CD14-positive monocyte (primary cell): ENCODE data around the gene PFN1. TPM values are rescaled to one million over a fixed set of nuclear protein-coding genes. Genes with fewer than 3 reads are reported as not detected.
A peak's percentile ranks its signal among the peaks of the same experiment; 100 is the strongest.

Experiments
- DNase-seq, 3 donors: peaks; one replicate each; pipeline ENCODE4 v3.0.0-alpha.2; 2011 to 2022
- H2AFZ ChIP-seq: 2 replicates; pipeline ENCODE4 v1.6.0; 2012; ENCODE audit warnings: mild to moderate bottlenecking, low read depth, low read length, inconsistent platforms; ENCODE audit not compliant: insufficient read depth, poor library complexity, severe bottlenecking
- H3K27ac ChIP-seq, 2 donors: 1 replicate in 1 of 2; 2 replicates in 1 of 2; pipeline ENCODE4 v1.5.1; 2012 to 2013; ENCODE audit warnings: low read length in 2 of 2, control low read depth in 1 of 2, inconsistent platforms in 1 of 2, low read depth in 1 of 2, mild to moderate bottlenecking in 1 of 2
- H3K27me3 ChIP-seq, 2 donors: one replicate each; pipeline versions ENCODE4 v1.6.0 to v1.6.1; 2011 to 2013; ENCODE audit warnings: low read length in 2 of 2; ENCODE audit not compliant: control insufficient read depth in 2 of 2, insufficient read depth in 2 of 2
- H3K36me3 ChIP-seq, 2 donors: replicated peaks in 1 of 2; 1 replicate in 1 of 2; 2 replicates in 1 of 2; pipeline versions ENCODE4 v1.5.1 to v1.6.1; 2012 to 2013; ENCODE audit warnings: low read length in 2 of 2, control low read depth in 1 of 2, inconsistent platforms in 1 of 2, mild to moderate bottlenecking in 1 of 2; ENCODE audit not compliant: insufficient read depth in 2 of 2, control insufficient read depth in 1 of 2
- H3K4me1 ChIP-seq, 2 donors: 1 replicate in 1 of 2; 2 replicates in 1 of 2; pipeline versions ENCODE4 v1.5.1 to v1.6.1; 2012 to 2013; ENCODE audit warnings: low read length in 2 of 2, control low read depth in 1 of 2, inconsistent platforms in 1 of 2, mild to moderate bottlenecking in 1 of 2, moderate library complexity in 1 of 2; ENCODE audit not compliant: insufficient read depth in 2 of 2, control insufficient read depth in 1 of 2
- H3K4me2 ChIP-seq: replicated peaks from 2 replicates; pipeline ENCODE3; 2012; ENCODE audit warnings: low read length, moderate library complexity, mild to moderate bottlenecking; ENCODE audit not compliant: poor library complexity, severe bottlenecking; ENCODE audit errors: extremely low read depth
- H3K4me3 ChIP-seq, 3 experiments: fragments of 200-600 bp in 1 of 3; sonication (generic) in 1 of 3; replicated peaks in 1 of 3; 1 replicate in 2 of 3; 2 replicates in 1 of 3; pipeline ENCODE4 v1.5.1; 2011 to 2013; ENCODE audit warnings: low read length in 3 of 3, mild to moderate bottlenecking in 3 of 3, control low read depth in 2 of 3, low read depth in 2 of 3, inconsistent platforms in 1 of 3, moderate library complexity in 1 of 3
- H3K79me2 ChIP-seq: 2 replicates; pipeline ENCODE4 v1.6.0; 2012; ENCODE audit warnings: mild to moderate bottlenecking, control low read depth, inconsistent platforms, low read length, moderate library complexity; ENCODE audit not compliant: insufficient read depth
- H3K9ac ChIP-seq: 2 replicates; pipeline ENCODE4 v1.6.0; 2017; ENCODE audit warnings: low read length, mild to moderate bottlenecking; ENCODE audit not compliant: insufficient read depth, poor library complexity, severe bottlenecking
- H3K9me3 ChIP-seq, 2 donors: replicated peaks in 1 of 2; 1 replicate in 1 of 2; 2 replicates in 1 of 2; pipeline versions ENCODE4 v1.5.1 to v1.6.1; 2012 to 2013; ENCODE audit warnings: low read length in 2 of 2, control low read depth in 1 of 2; ENCODE audit not compliant: control insufficient read depth in 1 of 2, insufficient read depth in 1 of 2
- H4K20me1 ChIP-seq: 2 replicates; pipeline ENCODE4 v1.6.0; 2012; ENCODE audit warnings: mild to moderate bottlenecking, low read length, control low read depth, moderate library complexity; ENCODE audit not compliant: insufficient read depth
- H3K27ac Mint-ChIP-seq, 7 donors: one replicate each; pipeline ENCODE4 v1.8.0; 2020; ENCODE audit warnings: mild to moderate bottlenecking in 7 of 7, mixed read lengths in 7 of 7, moderate library complexity in 6 of 7, inconsistent platforms in 2 of 7
- H3K27me3 Mint-ChIP-seq, 3 donors: one replicate each; pipeline ENCODE4 v1.8.0; 2021 to 2022; ENCODE audit warnings: low read depth in 3 of 3, mild to moderate bottlenecking in 3 of 3, mixed read lengths in 3 of 3, moderate library complexity in 3 of 3, inconsistent platforms in 1 of 3
- H3K36me3 Mint-ChIP-seq, 2 donors: one replicate each; pipeline ENCODE4 v1.8.0; 2020; ENCODE audit warnings: mixed read lengths in 2 of 2, inconsistent platforms in 1 of 2, mild to moderate bottlenecking in 1 of 2
- H3K4me1 Mint-ChIP-seq: one replicate; pipeline ENCODE4 v1.8.0; 2020; ENCODE audit warnings: mild to moderate bottlenecking, mixed read lengths
- H3K4me3 Mint-ChIP-seq, 2 donors: one replicate each; pipeline ENCODE4 v1.8.0; 2020; ENCODE audit warnings: mild to moderate bottlenecking in 2 of 2, mixed read lengths in 2 of 2, moderate library complexity in 1 of 2
- H3K9me3 Mint-ChIP-seq, 7 donors: one replicate each; pipeline ENCODE4 v1.8.0; 2020 to 2022; ENCODE audit warnings: mixed read lengths in 7 of 7, mild to moderate bottlenecking in 6 of 7, moderate library complexity in 6 of 7, inconsistent platforms in 2 of 7
- CTCF ChIP-seq: fragments of 200-600 bp; IDR thresholded peaks from one replicate; pipeline ENCODE4 v1.8.0; 2022; ENCODE audit warnings: antibody characterized with exemption, mild to moderate bottlenecking
- WGBS: methylation state at CpG from one replicate; pipeline ENCODE4 v1.1.5; 2013; ENCODE audit warnings: missing lambda C conversion rate; ENCODE audit not compliant: insufficient coverage; 5-methylcytosine and 5-hydroxymethylcytosine counted together
- intact Hi-C, 2 donors: fragments of 100-400 bp; cut with micrococcal nuclease; formaldehyde crosslinking; loops; one replicate each; pipeline versions ENCODE4 v1.15.0 to v1.15.1; 2023
- polyA plus RNA-seq, 3 donors: library from polyadenylated mRNA; depleted of rRNA in 1 of 3; unstranded in 2 of 3; stranded (reverse) in 1 of 3; fragments of 300-500 nt in 2 of 3; fragments of >200 nt in 1 of 3; fragmentation: Illumina TruSeq in 2 of 3; gene quantifications; 1 replicate in 2 of 3; 2 replicates in 1 of 3; pipeline ENCODE4 v1.2.3, GENCODE V29; 2012 to 2021

PFN1 gene
- polyA plus RNA-seq, 3 donors: 842 to 1,613 (median 1,582) TPM

- Histone ChIP-seq H3K36me3 (peaks cover 42 to 44% of the 10 kb centered on the region in 2 donors), H3K4me3 (peak overlapping the region in 1 of 3 experiments; percentile 83), H2AFZ (no peak overlapping the region), H4K20me1 (no peaks in the 10 kb centered on the region), H3K4me2 (peak overlapping the region; percentile 89), H3K27me3 (peaks cover 0 to 26% of the 10 kb centered on the region in 2 donors), H3K4me1 (peaks cover 45 to 49% of the 10 kb centered on the region in 2 donors), H3K9ac (peak overlapping the region; percentile 65), H3K27ac (no peak overlapping the region), H3K9me3 (no peaks in the 10 kb centered on the region), H3K79me2 (no peaks in the 10 kb centered on the region)
- Mint-ChIP-seq H3K9me3 (peaks cover 0 to 12% (median 4%) of the 10 kb centered on the region in 7 donors), H3K36me3 (peaks cover 49 to 50% of the 10 kb centered on the region in 2 donors), H3K4me1 (peaks cover 41% of the 10 kb centered on the region), H3K4me3 (peak overlapping the region; percentile 78 to 91), H3K27ac (peak overlapping the region in 6 of 7 donors; percentile 46 to 92 (median 80)), H3K27me3 (peaks cover 40 to 52% (median 43%) of the 10 kb centered on the region in 3 donors)
- WGBS: 89% methylated on average over 2 of the region's 8 CpGs
- no peak for TF ChIP-seq CTCF
- peak in 1 of 3 donors; percentile 4 for DNase-seq
- intact Hi-C loops: no loop called here
These were observed 50.0 kb downstream of the PFN1 start for GRCh38 chr17:4898351-4898750.

- no CpG with 5 or more reads among the region's 5 CpGs for WGBS
These were observed 50.5 kb downstream of the PFN1 start for GRCh38 chr17:4897785-4898184.

More at GRCh38 chr17:4897785-4898184, 50.5 kb downstream of the PFN1 start:
- Mint-ChIP-seq H3K4me1 (peaks cover 36% of the 10 kb centered on the region), H3K9me3 (peaks cover 0 to 12% (median 4%) of the 10 kb centered on the region in 7 donors), H3K4me3 (peak overlapping the region in 1 of 2 donors; percentile 91), H3K27ac (peak overlapping the region in 3 of 7 donors; percentile 20 to 92 (median 84)), H3K27me3 (peaks cover 35 to 48% (median 39%) of the 10 kb centered on the region in 3 donors), H3K36me3 (peaks cover 55 to 56% of the 10 kb centered on the region in 2 donors)
- Histone ChIP-seq H3K27me3 (peaks cover 0 to 26% of the 10 kb centered on the region in 2 donors), H3K79me2 (no peaks in the 10 kb centered on the region), H3K9ac (no peak overlapping the region), H3K36me3 (peaks cover 48 to 50% of the 10 kb centered on the region in 2 donors), H3K4me2 (no peak overlapping the region), H3K9me3 (no peaks in the 10 kb centered on the region), H3K4me3 (no peak overlapping the region), H2AFZ (no peak overlapping the region), H3K27ac (no peak overlapping the region), H4K20me1 (no peaks in the 10 kb centered on the region), H3K4me1 (peaks cover 39 to 43% of the 10 kb centered on the region in 2 donors)
- peak in 1 of 3 donors; percentile 3 for DNase-seq
- no peak for TF ChIP-seq CTCF
- intact Hi-C loops: no loop called here
